ENCODE data around the gene TUBGCP2. TPM values are rescaled to one million over a fixed set of nuclear protein-coding genes. Genes with fewer than 3 reads are reported as not detected.

TUBGCP2 gene
- total and polyA plus RNA-seq, 9 of the 15 experiments (the other 6 are each of a cell fraction or from before 2014, with no cell fraction given) = 4.3 to 56.6 (median 28.4) TPM

DNA sequence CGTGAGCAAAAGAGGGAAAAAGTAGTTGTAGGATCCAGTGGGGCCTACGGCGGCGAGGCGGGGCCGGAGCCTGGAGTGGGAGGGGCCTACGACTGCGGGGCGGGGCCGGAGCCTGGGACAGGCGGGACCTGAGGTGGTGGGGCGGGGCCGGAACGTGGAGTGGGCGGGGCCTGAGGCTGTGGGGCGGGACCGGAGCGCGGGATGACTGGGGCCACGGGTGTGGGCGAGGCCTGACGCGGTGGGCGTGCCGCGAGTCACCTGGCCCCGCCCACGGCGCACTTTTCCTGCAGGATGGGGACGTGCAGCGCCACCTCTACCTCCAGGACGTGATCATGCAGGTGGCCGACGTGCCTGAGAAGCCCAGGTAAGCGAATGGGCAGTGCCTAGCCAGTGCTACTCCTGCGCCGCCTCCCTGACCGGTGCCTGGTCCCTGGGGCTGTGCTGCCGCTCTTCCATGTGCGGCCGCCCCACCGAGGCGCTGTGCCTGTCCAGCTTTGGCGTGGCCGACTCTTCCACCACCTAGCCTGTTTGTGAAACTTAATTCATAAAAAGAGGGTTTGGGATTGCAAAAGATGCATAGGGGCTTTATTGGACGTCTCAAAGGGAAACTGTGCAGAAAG lies 538 bp upstream of the TUBGCP2 start:
- Histone ChIP-seq H3K9ac (ENCODE audit: insufficient read depth in 1 of 2, low read depth in 2 of 2, low read length in 2 of 2) (peak overlapping the region; percentile 75 to 96), H3K27me3 (ENCODE audit: control insufficient read depth in 2 of 2, insufficient read depth in 2 of 2, low read length in 2 of 2) (no peaks in the 10 kb centered on the region), H2AFZ (ENCODE audit: low read depth, low read length) (peak overlapping the region; percentile 90; the same call in 1 of the 2 replicates), H3K36me3 (ENCODE audit: control insufficient read depth, insufficient read depth, low read length) (peaks cover 37% of the 10 kb centered on the region; the same call in 2 of the 3 replicates), H3K4me2 (ENCODE audit: insufficient read depth, low read length) (peak overlapping the region; percentile 92), H3K9me1 (ENCODE audit: control insufficient read depth, insufficient read depth, low read length) (no peaks in the 10 kb centered on the region), H3K27ac (ENCODE audit: extremely low read depth, low read depth, low read length) (peak overlapping the region; percentile 85), H3K79me2 (ENCODE audit: control insufficient read depth, insufficient read depth, low read length) (peaks cover 48% of the 10 kb centered on the region), H3K4me1 (replicated peaks in 1 of 2; ENCODE audit: control insufficient read depth in 2 of 2, insufficient read depth in 2 of 2, low read length in 2 of 2) (peaks cover 21 to 39% of the 10 kb centered on the region in 2 experiments), H3K9me3 (replicated peaks; ENCODE audit: control insufficient read depth, insufficient read depth, low read depth, low read length) (no peaks in the 10 kb centered on the region), H3K4me3 (peak overlapping the region; percentile 67), H4K20me1 (replicated peaks; ENCODE audit: control insufficient read depth, insufficient read depth, low read length) (no peaks in the 10 kb centered on the region)
- peak; percentile 85 to 94 (median 90) for DNase-seq (ENCODE audit: extremely low read depth in 1 of 4, low spot score in 3 of 4)
- BruUV-seq (replicated peaks) = TSS peak; percentile 23
- in situ Hi-C loops (cut with MboI) (loop anchor here (5.0 kb wide), 2 partner anchors 62 to 167 kb away; no protein-coding TSS in a partner anchor), intact Hi-C loops (cut with micrococcal nuclease) (no loop called here)
- 0 out of 4 replicates have a peak, but pooled peaks of 1 of the 2 experiments have one; percentile 7 for TF ChIP-seq MAZ (CRISPR knock-in tag; conservative IDR thresholded peaks at IDR 0.05 in 1 of 2, IDR thresholded peaks at IDR 0.05 in 1 of 2)
- TF ChIP-seq MITF (IDR thresholded peaks at IDR 0.05) = no peak
- TF ChIP-seq TBP (optimal IDR thresholded peaks at IDR 0.05; ENCODE audit: low read depth, low read length) = peak; percentile 15
- no peak for TF ChIP-seq THAP12 (CRISPR knock-in tag; IDR thresholded peaks at IDR 0.05)
- TF ChIP-seq ATF7 (IDR thresholded peaks at IDR 0.05) = peak; percentile 73; the same call in 1 of the 2 replicates
- TF ChIP-seq SP1 (CRISPR knock-in tag; IDR thresholded peaks at IDR 0.05) = peak; percentile 82
- TF ChIP-seq, protein P1, sequence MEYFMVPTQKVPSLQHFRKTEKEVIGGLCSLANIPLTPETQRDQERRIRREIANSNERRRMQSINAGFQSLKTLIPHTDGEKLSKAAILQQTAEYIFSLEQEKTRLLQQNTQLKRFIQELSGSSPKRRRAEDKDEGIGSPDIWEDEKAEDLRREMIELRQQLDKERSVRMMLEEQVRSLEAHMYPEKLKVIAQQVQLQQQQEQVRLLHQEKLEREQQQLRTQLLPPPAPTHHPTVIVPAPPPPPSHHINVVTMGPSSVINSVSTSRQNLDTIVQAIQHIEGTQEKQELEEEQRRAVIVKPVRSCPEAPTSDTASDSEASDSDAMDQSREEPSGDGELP (CRISPR knock-in tag; IDR thresholded peaks at IDR 0.05; ENCODE audit: borderline replicate concordance) = peak; percentile 22; the same call in 1 of the 2 replicates
- peak; percentile 38; the same call in 1 of the 2 replicates for TF ChIP-seq CREM (IDR thresholded peaks at IDR 0.05; ENCODE audit: low read depth)
- 0 out of 2 replicates have a peak, but pooled peaks have one; percentile 6 for TF ChIP-seq FOSL1 (tag; conservative IDR thresholded peaks at IDR 0.05)
- peak; percentile 48 for TF ChIP-seq EGR1 (conservative IDR thresholded peaks at IDR 0.05)
- TF ChIP-seq, protein P2, sequence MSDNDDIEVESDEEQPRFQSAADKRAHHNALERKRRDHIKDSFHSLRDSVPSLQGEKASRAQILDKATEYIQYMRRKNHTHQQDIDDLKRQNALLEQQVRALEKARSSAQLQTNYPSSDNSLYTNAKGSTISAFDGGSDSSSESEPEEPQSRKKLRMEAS (CRISPR knock-in tag; IDR thresholded peaks at IDR 0.05) = no peak
- peak; percentile 18; the same call in 1 of the 2 replicates for TF ChIP-seq CREB1 (IDR thresholded peaks at IDR 0.05)
- 0 out of 2 replicates have a peak, but pooled peaks have one; percentile 2 for TF ChIP-seq CREB1 (CRISPR knock-in tag; IDR thresholded peaks at IDR 0.05)
- ChIA-PET POLR2A (no interaction called here), CTCF (ENCODE audit: low intra/inter-chr PET ratio) (interaction anchor here (1.0 kb wide), 1 partner anchor 165 kb away, joined by 3 read pairs; no protein-coding TSS in a partner anchor)
- ATAC-seq = peak; percentile 85
- FAIRE-seq = peak; percentile 32
- WGBS (ENCODE audit: insufficient coverage, low coverage, missing lambda C conversion rate) = 70% methylated on average over 2 of the region's 46 CpGs
